ENCODE measurements around the gene DSE.

Gene DSE

DNA sequence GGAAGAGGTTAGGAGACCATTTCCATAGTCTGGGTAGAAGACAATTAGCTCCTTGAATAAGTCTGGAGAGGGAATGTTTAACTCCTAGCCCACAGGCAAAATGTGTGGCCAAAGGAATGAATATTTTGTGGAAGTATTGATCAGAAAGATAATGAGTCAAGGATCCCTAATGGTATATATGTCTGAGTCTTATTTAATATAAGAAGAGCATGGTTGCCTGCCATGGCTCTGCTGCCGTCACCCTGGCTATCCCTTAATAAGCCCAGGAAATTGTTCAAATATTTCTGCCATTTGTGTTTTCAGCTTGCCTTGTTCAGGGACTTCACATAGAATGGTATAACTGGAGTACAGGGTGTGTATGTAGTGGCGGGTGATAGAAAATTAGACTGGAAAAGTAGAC, 72.4 kb downstream of the DSE start:
- in situ Hi-C loops (cut with MboI; ENCODE audit: low sequenced_read_pairs, unreplicated experiment): loop anchor here (25.0 kb wide), 1 partner anchor 156 kb away; the partner anchor contains the start of gene TSPYL1
- TF ChIP-seq, protein P1, sequence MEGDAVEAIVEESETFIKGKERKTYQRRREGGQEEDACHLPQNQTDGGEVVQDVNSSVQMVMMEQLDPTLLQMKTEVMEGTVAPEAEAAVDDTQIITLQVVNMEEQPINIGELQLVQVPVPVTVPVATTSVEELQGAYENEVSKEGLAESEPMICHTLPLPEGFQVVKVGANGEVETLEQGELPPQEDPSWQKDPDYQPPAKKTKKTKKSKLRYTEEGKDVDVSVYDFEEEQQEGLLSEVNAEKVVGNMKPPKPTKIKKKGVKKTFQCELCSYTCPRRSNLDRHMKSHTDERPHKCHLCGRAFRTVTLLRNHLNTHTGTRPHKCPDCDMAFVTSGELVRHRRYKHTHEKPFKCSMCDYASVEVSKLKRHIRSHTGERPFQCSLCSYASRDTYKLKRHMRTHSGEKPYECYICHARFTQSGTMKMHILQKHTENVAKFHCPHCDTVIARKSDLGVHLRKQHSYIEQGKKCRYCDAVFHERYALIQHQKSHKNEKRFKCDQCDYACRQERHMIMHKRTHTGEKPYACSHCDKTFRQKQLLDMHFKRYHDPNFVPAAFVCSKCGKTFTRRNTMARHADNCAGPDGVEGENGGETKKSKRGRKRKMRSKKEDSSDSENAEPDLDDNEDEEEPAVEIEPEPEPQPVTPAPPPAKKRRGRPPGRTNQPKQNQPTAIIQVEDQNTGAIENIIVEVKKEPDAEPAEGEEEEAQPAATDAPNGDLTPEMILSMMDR (IDR thresholded peaks at IDR 0.05; ENCODE audit: borderline replicate concordance, control extremely low read depth, extremely low read depth, insufficient read depth, missing control alignments): no peak
- no peak for DNase-seq (ENCODE audit: low spot score)

DNA sequence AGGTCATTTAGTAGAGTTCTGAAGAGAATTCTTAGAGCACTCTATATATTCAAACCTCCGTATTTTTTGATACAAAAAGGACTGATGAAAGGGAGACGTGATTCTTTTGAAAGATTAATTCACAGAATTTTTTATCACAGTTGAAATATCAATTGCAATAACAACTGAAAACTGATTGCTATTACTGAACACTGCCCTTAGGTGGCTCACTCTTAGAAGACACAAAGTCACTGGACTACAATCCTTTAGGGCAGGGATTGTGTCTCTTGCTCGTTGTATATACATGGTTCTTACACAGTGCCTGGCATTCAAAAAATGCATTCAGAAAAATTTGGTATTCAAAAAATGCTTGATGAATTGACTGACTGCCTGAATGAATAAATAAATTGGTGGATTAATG, 73.3 kb downstream of the DSE start:
- peak; percentile 41 for DNase-seq (ENCODE audit: low spot score)
- TF ChIP-seq, protein P1 (IDR thresholded peaks at IDR 0.05; ENCODE audit: borderline replicate concordance, control extremely low read depth, extremely low read depth, insufficient read depth, missing control alignments): peak; percentile 58
- in situ Hi-C loops (cut with MboI; ENCODE audit: low sequenced_read_pairs, unreplicated experiment): loop anchor here (25.0 kb wide), 1 partner anchor 157 kb away; the partner anchor contains the start of gene TSPYL1

DNA sequence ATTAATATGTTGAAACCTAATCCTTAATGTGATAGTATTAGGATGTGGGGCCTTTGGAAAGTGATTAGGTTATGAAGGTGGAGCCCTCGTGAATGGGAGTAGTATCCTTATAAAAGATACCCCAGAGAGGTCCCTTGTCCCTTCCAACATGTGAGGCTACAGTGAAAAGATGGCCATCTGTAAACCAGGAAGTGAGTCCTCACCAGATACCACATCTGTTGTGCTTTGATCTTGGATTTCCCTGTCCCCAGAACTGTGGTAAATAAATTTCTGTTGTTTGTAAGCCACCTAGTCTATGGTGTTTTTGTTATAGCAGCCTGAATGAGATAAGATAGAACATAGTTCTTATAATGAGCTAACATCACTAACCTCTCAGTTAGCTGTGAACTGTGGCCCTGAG, 73.8 kb downstream of the DSE start:
- TF ChIP-seq, protein P1 (IDR thresholded peaks at IDR 0.05; ENCODE audit: borderline replicate concordance, control extremely low read depth, extremely low read depth, insufficient read depth, missing control alignments): no peak
- no peak for DNase-seq (ENCODE audit: low spot score)
- in situ Hi-C loops (cut with MboI; ENCODE audit: low sequenced_read_pairs, unreplicated experiment): loop anchor here (25.0 kb wide), 1 partner anchor 157 kb away; the partner anchor contains the start of gene TSPYL1

DNA sequence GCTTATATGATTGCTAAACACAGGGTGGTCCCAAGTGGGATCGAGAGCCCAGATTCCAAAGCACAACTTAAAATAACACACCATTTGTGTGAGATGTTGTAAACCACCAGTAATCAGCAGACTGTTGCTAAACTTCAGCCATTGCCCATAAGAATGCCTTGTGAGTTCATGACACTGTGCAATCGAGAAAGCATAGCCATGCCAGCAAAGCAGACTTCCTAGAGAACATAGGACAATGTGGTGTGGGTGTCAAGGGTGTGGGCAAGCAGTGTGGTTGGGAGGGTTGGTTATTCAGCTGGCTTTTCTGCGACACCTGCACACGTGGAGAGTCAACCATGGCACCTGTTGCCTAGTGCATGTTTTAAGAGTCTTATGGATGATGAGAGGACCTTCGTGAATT, 74.4 kb downstream of the DSE start:
- DNase-seq (ENCODE audit: low spot score): no peak
- TF ChIP-seq, protein P1 (IDR thresholded peaks at IDR 0.05; ENCODE audit: borderline replicate concordance, control extremely low read depth, extremely low read depth, insufficient read depth, missing control alignments): no peak
- in situ Hi-C loops (cut with MboI; ENCODE audit: low sequenced_read_pairs, unreplicated experiment): loop anchor here (25.0 kb wide), 1 partner anchor 158 kb away; the partner anchor contains the start of gene TSPYL1

DNA sequence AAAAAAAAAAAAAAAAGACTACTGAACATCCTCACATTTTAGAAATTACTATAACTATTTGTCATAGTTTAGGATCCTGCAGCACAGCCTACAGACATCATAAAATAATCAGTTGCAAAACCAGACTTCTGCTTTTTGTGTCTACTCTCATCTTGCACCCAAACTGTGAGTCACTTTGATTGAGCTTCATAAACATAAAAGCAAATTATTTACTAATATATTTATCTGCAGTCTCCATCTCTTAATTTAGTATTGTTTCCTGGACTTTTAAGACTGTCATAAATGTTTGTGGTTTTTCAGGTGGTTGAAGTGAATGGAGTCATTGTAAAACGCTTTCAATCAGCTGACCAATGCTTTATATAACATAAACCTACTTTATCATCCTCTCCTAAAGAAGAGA, 75.7 kb downstream of the DSE start:
- no peak for DNase-seq (ENCODE audit: low spot score)
- in situ Hi-C loops (cut with MboI; ENCODE audit: low sequenced_read_pairs, unreplicated experiment): loop anchor here (25.0 kb wide), 1 partner anchor 159 kb away; the partner anchor contains the start of gene TSPYL1
- TF ChIP-seq, protein P1 (IDR thresholded peaks at IDR 0.05; ENCODE audit: borderline replicate concordance, control extremely low read depth, extremely low read depth, insufficient read depth, missing control alignments): no peak

DNA sequence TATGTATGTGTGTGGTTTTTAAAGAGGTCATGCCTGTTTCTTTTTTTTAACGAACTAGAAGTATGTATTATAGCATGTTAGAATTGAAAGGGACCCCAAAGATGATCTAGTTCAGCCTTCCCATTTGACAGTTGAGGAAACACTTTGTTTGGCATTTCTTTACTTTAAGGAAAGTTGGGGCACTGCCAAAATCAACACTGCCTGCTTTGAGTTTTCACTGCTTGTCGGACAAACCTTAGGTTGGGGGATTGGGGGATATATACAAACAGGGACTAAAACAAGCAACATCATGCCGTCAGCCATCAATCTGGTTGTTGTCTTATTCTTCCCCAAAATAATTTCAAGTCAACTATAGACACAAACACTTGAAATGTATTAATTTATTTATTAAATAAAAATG, 76.3 kb downstream of the DSE start:
- DNase-seq (ENCODE audit: low spot score): no peak
- TF ChIP-seq, protein P1 (IDR thresholded peaks at IDR 0.05; ENCODE audit: borderline replicate concordance, control extremely low read depth, extremely low read depth, insufficient read depth, missing control alignments): no peak
- in situ Hi-C loops (cut with MboI; ENCODE audit: low sequenced_read_pairs, unreplicated experiment): loop anchor here (25.0 kb wide), 1 partner anchor 160 kb away; the partner anchor contains the start of gene TSPYL1

Measured in GM13976 (cell line).